ENCODE data around the gene CLHC1. TPM values are rescaled to one million over a fixed set of nuclear protein-coding genes. Genes with fewer than 3 reads are reported as not detected.
"Not testable (repeated sequence)": the region's sequence is repeated elsewhere in the genome, so short reads cannot be mapped to it uniquely, and the experiment has no call there.

Gene CLHC1
- total RNA-seq, 1 experiment from 2014 or later, result 5.4 TPM

DNA sequence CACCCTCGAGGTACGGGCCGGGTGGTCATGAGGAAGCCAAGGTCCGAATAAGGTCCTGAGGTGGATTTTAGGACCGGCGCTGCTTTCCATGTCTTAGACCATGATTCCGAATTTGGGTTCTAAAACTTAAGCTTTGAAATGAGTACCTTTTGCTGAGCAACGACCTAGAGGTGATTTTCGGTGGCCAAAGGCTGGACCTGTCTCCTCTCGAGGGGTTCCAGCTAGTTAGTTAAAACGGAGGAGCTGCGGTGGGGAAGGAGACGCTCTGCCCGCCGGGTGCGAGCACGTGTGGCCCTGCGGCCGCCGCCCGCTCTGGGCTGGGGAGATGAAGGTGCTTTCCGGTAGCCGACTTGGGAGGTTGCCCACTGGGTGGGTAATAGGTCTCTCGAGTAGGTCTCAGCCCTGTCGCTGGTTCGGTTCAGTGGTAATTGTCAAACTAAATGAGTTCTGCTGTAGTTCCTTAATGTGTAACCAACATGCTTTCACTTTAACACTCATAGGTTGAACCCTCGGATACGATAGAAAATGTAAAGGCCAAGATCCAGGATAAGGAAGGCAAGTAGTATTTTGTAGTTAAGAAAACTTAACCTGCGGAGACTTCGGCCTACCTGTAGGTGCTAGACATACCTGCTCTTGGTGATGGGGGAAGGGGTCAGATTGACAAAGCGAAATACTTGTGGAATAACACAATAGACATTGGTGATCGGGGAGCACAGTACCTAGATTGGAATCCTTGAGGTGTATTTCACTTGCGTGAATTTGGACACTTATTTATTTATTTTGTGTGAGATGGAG is 967 bp upstream of the CLHC1 start:
- DNase-seq (ENCODE audit: low read depth), result peak; percentile 28

DNA sequence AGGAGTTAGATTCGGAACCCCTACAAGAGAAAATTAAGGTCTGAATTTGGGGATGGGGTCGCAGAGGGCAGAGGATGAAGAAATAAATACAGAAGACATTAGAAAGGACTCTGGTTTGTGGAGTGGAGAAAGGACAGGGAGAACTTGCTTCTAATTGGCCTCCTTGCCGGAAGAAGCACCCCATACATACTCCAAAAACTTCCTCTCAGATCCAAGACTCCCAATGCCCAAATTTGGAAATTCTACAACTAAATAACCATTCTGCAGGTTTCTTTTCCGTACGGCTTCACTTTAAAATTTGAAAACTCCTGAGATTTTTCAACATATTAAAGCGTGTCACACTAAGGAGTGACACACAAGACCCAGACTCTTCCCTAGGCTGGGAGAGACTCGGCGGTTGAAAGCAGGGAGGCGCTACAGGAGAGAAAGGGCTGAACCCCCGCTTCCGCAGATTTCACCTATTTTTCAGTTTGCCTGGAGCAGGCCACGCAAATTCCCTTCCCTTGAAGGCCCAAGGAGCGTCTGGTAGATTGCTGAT is 478 bp downstream of the CLHC1 start:
- peak; percentile 45 for DNase-seq (ENCODE audit: low read depth)

DNA sequence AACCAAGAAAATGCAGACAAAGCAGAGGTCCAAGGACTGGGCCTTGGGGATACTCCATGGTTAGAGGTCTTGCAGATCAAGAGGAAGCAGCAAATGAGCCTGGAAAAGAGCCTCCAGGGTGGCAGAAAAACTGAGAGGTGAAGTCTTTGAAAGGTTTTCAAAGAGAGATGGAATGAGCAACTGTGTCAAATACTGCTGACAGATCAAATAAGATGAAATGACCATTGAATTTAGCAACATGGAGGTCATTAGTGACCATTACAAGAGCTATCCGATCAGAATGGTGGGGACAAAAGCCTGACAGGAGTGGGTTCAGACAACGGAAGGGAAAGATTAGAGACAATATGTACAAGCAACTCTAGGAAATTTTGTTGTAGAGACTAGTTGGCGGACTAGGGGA is 1.5 kb downstream of the CLHC1 start:
- DNase-seq (ENCODE audit: low read depth), result no peak

DNA sequence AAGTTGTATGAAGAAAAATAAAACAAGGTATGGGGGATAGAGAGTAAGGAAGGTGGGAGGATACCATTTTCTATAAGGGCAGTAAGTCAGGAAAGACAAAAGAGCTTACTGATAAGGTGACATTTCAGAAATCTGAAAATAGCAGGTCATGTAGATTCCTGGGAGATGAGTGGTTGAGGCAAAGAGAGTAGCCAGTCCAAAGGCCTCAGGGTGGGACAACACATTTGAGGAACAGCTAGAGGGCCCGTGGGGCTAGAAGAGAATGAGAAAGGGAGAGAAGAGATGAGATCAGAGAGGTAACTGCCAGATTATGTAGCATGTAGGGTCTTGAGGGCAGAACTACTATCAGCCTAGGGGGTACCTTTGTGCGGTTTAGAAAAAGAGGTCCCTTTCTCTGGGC is 2.9 kb downstream of the CLHC1 start:
- DNase-seq (ENCODE audit: low read depth), result no peak

DNA sequence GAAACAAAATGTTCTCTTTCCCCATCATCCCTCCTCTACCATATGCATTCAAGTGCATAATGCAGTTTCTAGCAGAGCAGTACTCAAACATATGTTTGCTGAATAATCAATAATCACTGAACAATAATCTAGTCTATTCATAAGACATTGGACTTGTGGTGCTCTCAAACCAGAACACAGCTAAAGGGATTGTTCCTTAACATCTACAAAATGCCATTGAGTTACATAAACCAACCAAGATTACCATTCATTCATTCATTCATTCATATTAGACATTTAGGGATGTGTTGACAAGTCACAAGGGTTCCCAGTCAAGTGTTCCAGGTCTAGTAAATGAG is 3.9 kb downstream of the CLHC1 start:
- no peak for DNase-seq (ENCODE audit: low read depth)

DNA sequence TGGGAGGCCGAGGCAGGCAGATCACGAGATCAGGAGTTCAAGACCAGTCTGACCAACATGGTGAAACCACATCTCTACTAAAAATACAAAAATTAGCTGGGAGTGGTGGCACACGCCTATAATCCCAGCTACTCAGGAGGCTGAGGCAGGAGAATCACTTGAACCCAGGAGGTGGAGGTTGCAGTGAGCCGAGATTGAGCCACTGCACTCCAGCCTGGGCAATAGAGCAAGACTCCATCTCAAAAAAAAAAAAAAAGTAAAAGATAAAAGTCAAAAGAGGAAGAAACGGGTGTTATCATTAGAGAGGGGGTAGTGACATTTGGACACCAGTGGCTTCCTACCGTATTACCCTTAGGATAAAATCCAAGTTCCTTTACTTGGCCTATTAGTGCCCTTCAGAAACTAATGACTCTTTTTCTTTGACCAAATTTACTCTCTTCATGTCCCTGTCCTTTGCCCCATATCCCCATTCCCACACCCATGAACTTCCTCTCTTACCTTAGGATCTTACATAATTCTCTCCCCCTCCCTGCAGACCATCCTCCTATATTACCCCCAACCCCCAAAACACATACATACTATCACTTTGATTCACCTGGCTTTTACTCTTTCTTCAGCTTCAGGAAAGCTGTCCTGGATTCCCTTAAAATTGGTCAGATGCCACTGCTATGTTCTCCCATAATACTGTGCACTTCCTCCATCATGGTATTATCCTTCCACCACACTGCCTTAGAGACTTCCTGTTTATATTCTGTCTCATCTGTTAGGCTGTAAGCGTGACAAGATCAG is 4.5 kb downstream of the CLHC1 start:
- DNase-seq (ENCODE audit: low read depth), result not testable (repeated sequence)

DNA sequence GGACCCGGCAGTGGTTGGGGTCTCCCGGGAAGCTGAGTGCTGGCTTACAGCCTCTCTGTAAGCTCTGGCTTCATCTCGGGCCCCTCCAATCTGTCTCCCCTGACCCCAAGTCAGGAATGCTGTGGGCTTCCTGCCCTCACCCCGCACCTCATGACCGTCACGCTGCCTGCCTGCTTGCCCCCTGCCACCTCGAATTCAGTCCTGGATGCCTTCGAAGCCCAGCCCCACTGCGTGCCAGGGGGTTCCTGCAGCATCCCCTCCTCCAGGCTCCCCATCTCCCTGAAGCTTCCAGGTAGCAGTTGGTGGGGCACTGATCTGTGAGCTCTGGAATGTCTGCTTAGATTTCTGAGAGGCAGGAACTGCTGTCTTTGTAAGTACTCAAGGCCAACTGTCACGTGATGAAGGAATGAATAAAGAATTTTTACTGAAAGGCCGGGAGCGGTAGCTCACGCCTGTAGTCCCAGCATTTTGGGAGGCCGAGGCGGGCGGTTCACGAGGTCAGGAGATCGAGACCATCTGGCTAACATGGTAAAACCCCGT is 6.5 kb downstream of the CLHC1 start:
- no peak for DNase-seq (ENCODE audit: low read depth)

DNA sequence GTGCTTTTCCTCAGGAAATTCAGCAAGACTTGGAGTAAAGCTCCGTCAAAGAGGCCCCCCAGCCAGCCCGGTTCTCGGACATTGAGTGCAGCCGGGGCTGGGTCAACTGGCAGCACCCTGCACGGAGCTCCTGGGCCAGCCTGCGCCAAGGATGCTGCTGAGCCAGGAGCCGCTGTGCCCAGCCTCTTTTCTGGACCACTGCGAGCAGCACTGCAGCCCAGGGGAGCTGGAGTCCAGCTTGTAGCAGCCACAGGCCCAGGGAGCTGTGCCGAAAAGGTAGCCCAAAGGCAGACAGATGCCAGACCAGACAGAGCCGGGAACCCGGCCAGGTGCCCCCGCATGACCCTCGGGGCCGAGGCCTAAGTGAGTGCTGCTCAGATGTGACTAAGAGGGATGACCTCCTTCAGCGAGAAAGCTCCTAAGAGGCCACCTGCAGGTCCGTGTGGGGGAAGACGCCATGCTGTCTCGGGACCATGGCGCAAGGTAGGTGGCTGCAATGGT is 7.3 kb downstream of the CLHC1 start:
- peak; percentile 19 for DNase-seq (ENCODE audit: low read depth)

DNA sequence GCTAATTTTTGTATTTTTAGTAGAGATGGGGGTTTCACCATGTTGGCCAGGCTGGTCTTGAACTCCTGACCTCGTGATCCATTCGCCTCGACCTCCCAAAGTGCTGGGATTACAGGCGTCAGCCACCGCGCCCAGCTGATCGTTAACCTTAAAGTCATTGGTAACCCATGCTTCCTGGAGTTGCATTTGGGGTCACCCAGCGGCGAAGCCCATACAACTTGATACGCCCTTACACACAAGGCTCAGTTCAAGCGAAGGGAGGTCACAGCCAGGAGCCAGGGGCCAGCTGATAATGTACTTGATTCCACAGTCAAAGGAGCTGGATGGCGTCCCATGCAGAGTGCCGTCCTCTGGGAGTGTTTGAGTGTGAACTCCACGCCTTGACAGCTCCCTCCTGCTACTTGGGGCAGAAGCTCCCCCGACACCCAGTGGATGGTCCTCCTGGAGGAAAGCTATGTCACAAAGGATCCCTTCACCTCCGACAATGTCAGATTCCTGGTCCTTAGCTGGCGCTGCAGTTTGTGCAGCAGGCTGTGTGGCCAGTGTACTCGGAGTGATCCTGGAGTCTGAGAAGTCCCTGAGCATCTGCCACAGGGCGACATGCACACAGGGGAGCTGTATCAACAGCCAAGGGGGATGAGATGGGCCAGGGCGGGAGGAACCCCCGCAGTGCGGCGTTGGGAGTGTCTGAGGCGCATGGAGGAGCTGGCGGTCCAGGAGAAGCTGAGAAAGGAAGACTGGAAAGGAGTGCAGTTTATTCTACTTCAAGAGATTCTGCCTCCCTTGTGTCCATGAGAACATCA is 7.9 kb downstream of the CLHC1 start:
- DNase-seq (ENCODE audit: low read depth), result no peak

DNA sequence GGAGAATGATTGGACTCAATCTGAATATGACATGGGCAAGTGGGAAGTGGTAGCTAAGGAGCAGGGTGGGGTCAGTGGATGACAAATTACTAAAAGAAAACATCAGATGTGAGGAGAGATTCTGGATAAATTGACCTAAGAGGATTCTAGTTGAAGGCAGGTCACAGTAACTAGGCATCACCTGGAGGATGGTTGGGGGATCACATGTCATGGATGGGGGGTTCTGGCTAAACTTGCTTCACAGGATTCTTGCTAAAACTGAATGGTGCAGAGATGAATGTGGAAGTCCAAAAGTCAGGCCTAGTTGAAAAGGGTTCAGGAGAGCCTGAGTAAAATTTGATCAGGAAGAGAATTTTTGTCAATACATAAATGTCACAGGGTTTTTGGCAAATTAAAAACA is 18.3 kb downstream of the CLHC1 start:
- no peak for DNase-seq (ENCODE audit: low read depth)

DNA sequence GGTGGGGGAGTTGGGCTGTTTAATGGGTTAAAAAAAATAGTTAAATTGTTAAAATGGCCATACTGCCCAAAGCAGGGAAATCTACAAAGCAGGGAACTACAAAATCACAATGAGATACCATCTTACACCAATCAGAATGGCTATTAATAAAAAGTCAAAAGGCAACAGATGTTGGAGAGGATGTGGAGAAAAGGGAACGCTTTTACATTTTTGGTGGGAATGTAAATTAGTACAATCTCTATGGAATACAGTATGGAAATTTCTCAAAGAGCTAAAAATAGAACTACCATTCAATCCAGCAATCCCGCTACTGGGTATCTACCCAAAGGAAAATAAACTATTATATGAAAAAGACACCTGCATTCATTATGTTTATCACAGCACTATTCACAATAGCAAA is 27.1 kb downstream of the CLHC1 start:
- DNase-seq (ENCODE audit: low read depth), result no peak

DNA sequence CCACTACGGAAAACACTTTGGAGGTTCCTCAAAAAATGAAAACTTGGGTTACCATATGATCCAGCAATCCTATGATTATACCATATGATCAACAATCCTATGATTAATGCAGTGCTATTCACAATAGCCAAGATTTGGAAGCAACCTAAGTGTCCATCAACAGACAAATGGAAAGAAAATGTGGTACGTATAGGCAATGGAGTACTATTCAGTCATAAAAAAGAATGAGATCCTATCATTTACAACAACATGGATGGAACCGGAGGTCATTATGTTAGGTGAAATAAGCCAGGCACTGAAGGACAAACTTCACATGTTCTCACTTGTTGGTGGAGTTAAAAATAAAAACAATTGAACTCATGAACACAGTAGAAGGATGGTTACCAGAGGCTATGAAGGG is 27.6 kb downstream of the CLHC1 start:
- no peak for DNase-seq (ENCODE audit: low read depth)

DNA sequence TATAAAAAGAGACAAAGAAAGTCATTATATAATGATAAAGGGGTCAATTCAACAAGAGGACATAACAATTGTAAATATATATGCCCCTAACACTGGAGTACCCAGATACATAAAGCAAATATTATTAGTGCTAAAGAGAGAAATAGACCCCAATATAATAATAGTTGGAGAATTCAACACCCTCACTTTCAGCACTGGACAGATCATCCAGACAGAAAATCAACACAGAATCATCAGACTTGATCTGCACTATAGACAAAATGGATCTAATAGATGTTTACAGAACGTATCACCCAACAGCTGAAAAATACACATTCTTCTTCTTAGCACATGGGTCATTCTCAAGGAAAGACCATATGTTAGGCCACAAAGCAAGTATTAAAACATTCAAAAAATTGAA is 31.7 kb downstream of the CLHC1 start:
- no peak for DNase-seq (ENCODE audit: low read depth)

DNA sequence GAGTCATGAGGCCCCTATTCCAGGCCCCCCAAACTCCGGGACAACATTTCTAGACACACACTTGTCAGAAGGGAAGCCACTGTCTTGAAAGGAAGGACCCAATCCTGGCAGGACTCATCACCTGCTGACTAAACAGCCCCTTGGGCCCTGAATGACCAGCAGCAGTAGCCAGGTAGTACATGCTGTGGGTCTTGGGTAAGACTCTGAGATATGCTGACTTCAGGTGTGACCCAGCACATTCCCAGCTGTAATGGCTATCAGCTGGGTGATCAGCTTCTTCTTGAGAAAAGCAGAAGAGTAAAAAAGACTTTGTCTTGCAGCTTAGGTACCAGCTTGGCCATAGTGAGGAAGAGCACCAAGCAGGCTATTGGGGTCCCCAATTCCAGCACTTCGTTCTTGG is 35.6 kb downstream of the CLHC1 start:
- DNase-seq (ENCODE audit: low read depth), result no peak

DNA sequence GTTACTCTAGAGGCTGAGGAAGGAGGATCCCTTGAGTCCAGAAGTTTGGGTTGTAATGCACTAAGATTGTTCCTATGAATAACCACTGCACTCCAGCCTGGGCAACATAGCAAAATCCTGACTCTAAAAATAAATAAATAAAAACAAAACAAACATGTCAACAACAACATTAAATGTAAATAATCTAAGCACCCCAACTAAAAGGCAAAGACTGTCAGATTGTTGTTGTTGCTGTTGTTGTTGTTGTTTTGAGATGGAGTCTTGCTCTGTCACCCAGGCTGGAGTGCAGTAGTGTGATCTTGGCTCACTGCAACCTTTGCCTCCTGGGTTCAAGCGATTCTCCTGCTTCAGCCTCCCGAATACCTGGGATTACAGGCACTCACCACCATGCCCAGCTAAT is 40.2 kb downstream of the CLHC1 start:
- not testable (repeated sequence) for DNase-seq (ENCODE audit: low read depth)

DNA sequence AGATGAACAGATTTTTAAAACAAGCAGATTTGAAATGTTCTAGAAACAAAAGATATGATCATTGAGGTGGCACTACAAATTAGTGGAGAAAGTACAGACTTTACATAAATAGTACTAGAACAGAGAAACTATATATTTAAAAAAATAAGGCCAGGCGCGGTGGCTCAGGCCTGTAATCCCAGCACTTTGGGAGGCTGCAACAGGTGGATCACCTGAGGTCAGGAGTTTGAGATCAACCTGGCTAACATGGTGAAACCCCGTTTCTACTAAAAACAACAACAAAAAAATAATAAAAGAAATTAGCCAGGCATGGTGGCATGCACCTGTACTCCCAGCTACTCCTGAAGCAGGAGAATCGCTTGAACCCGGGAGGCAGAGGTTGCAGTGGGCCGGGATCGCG is 45.3 kb downstream of the CLHC1 start:
- not testable (repeated sequence) for DNase-seq (ENCODE audit: low read depth)

DNA sequence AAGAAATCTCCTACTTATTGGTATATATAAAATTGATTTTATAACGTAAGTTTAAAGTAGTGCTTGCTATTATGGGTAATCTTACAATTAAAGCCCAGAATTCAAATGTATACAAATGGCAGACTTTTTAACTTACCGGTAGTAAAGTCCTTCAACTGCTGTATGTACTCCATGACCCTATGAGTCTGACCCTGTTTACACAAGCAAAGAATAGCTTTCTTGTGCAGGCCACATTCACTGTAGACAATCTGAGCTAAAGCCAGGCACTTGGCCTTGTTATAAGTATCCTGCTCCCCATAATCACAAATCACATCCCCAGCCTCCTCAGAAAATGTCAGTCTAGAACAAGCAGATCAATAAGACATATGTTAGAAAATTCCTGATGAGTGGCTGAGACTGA is 51.7 kb downstream of the CLHC1 start:
- no peak for DNase-seq (ENCODE audit: low read depth)

DNA sequence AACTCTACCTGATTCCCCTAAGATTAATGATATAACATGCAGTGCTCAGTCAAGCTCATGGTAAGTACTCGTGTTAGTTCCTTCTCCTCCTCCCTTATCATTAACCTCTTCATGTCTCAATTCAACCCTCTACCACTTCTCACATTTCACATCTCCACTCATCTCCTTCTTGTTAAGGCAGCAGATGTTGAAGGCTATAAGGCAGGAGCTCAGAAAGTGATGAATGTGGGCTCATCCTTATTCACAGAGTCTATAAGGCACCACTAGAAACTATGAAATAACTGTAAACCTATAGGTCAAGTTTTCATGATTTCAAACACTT is 56.0 kb downstream of the CLHC1 start:
- no peak for DNase-seq (ENCODE audit: low read depth)

DNA sequence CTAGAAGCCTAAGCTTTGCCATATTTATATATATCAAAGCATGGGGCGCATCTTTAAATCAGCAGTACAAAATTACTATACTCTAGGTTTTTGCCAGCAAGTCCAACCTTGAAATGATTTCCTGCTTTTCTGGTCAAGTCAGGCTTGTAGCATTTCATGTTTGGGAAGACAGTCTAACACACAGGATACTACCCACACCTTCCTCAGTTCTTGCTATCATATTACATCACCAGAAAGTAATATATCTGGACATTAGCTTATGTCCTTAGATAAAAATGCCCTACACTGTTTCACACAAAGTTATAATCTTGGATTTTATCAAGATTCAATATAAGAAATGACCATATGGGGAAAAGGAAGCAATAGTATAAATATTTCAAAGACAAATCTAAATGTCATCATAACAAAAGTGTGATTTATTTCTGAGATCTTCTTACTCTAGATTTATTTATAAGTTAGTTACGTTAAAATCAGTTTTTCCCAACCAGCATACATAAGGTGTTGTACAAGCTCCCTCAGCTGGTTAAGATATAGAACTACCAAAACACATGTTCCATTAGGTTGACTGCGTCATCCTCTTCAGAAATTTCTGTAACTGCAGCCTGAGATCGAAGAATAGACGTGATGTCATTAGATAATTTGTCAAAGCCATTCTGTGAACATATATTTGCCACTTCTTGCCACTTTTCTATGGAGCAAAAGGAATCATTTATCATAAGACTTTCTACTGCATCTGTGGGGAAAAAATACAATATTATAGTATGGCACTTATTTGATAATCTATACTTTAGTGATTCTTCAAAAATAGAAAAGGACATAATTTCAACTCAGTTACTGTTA is 56.6 kb downstream of the CLHC1 start:
- DNase-seq (ENCODE audit: low read depth), result peak; percentile 67

DNA sequence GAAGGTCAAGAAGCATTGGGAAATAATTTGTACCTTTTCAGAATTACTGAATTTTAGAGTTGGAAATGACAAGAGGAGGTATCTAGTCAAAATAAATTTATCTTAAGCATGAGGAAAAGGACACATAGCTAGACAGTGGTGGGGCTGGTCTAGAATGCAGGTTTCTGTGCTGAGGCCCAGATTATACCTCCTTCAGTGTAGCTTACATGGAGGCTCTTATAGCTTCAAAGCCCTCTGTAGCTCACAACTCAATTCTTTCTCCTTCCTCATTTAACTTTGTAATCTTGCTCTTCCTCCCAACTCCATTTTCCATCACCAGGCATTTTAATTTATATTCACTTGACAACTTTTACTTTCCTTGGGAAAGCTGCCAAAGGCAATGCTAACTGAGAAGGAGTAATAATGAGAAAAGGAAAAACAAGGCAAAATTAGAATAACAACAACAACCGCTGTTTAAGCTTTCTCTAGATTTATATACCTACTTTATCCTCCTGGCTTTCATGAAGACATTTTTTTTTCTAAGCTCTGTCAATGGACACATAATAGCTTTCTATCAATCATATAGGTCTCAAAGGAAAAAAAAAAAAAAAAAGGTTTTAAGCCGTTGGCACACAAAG is 58.5 kb downstream of the CLHC1 start:
- no peak for DNase-seq (ENCODE audit: low read depth)

DNA sequence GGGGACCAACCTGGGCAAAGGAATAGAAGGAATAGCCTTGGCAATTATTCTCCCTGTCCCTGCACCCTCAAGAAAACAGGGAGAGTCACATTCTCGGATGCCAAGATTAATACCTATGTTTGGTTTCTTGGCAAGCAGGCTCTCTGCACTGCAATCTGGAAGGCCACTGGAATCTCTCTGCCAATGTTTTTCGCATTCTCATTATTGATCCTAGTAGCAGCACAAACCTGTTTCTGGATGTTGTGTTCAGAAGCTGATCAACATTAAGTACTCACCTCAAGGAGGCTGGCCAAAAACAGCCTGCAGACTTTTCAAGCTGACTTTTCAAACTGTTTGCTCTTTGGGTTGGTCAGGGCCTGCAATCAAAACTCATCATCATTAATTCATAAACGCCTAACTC is 62.2 kb downstream of the CLHC1 start:
- DNase-seq (ENCODE audit: low read depth), result no peak
